DMS79 treated with DMSO at 0.1 percent for 48 hours (cell line): ENCODE measurements around the gene NELFB.
A peak's percentile ranks its signal among the peaks of the same experiment; 100 is the strongest.

ENCODE experiments used
- DNase-seq: peaks from one replicate; lab custom pipeline; 2025; lab: John Stamatoyannopoulos, UW

The NELFB gene

DNA sequence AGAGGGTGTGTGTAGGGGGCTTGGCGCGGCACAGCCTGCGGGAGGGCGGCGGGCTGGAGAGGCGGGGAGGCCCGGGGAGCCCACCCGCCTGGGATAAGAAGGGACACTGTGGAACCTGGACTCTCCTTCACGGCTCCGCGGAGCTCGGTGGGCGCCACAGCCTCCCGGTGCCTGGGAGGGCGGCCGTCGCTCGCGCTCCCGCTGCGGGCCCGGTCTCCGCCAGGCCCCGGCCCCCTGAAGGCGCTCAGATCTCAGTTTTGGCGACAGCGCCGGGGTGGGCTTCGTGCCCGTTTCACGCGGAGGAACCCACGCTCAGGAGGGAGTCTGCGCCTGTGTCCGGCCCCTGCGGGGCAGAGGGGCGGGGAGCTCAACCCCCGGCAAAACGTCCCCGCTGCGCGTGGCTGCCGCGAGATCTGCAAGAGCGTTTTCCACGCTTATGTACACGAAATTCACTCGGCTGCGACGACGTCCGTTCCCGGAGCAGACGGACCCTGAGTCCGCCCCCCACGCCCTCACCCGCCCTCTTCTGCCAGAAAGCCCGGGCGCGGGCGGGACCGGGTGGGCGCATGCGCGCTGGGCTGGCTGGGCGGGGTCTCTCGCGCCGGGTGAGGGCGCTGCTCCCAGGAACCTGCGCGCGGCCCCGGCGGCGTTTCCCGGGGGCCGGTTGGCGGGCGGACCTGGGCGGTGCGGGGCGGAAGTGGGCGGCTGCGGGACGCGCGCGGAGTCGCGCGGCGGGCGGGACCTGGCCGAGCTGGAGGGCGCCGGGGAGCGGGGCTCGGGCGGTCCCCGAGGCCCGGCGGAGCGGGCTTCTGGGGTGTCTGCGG, at the start of gene NELFB:
NELFB (plus strand) TSS at position 704 of the 824 bp plus-strand sequence.
- peak; percentile 69 for DNase-seq

GRCh38 chr9:137206602-137207001, 48.5 kb upstream of the NELFB start:
- no peak for DNase-seq

DNA sequence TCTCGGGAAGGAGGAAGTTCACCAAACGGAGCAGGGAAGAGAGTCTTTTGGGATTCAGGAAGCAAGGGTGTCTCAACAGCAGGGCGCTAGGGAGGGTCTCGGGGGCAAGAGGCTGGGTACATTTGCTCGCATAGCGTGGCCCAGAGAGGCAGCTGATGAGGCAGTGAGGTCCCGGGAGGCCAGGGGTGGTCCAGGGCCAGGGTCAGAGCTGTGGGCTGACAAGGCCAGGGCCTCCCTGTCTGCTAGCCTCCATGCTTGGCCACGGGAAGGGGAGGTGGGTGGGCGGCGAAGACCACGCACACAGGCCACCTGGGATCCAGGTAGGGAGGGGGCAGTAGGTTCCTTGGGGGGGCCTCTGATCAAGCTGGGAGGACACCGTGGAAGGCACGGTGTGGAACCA, 43.6 kb upstream of the NELFB start:
- DNase-seq = no peak

DNA sequence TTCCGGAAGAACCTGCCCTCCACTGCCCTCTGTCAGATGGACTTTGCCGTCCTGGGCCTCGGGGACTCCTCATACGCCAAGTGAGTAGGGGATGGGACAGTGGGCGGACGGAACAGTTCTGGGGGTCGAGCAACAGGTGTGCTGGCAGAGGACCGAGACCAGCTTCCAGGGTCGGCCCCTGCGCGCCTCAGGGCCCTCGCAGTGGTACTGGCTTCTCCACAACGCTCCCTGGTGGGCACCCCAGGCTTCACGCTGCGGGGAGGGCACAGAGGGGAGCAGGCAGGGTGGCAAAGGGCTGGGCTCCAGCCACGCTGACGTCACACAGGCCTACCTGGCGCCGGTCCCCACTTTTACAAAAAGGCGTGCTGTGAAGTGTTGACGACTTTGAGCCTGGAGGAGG, 42.6 kb upstream of the NELFB start:
- DNase-seq = no peak

- no peak for DNase-seq
These were observed 41.7 kb upstream of the NELFB start for GRCh38 chr9:137213160-137214060.

- DNase-seq = no peak
These were observed 40.5 kb upstream of the NELFB start for GRCh38 chr9:137214620-137215019.

DNA sequence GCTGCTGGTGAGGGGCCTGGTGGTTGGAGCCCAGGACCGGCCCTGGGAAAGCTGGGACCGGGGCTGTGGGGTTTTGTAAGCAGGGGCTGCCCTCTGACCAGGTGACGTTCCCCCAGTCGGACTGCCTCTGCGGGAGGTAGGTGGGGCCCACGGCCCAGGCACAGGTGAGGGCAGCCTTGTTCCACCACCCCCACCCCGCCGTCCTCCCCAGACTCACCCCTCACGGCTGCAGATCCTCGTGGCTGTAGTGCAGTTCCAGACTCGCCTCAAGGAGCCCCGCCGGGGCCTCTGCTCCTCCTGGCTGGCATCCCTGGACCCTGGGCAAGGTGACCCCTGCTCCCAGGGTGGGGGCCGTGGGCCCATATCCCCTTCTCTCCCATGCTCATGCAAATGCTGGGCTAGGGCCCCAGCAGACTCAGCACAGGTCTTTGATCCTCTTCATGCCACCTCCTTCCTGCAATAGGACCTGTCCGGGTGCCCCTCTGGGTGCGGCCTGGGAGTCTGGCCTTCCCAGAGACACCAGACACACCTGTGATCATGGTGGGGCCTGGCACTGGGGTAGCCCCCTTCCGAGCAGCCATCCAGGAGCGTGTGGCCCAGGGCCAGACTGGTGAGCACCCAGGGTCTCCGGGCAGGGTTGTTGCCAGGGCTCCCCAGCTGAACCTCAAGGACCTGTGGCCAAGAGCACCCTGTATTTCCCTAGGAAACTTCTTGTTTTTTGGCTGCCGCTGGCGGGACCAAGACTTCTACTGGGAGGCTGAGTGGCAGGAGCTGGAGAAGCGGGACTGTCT, 39.7 kb upstream of the NELFB start:
- no peak for DNase-seq

DNA sequence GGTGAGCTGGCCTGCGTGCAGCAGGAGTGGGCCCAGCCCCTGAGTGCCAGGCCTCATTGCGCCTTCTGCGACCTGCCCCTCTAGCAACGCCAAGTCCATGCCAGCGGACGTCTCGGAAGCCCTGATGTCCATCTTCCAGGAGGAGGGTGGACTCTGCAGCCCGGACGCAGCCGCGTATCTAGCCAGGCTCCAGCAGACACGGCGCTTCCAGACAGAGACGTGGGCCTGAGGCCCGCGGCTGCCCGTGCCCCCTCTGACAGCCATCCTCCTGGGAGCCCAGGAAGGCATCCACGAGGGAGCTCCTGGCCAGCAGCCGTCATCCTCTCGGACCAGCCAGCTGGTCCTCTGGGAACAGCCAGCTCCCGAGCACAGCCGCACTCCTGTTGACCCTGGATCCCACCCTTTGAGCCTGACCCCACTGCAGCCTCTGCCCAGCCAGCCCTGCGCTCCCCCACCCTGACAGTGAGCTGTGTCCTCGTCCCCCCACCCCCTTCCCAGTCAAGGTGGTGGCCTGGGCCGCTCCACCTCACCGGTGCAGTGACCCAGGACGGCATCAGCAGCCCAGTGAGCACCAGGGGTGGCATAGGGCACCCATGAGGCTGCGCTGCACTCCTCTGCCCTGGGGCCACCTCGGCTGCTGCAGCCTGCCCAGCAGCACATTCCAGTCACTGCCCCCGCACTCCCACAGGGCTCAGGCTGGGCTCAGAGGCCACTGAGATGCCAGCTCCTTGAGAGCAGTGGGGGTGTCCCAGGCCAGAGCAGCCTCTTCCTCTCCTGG, 38.8 kb upstream of the NELFB start:
- DNase-seq = no peak

DNA sequence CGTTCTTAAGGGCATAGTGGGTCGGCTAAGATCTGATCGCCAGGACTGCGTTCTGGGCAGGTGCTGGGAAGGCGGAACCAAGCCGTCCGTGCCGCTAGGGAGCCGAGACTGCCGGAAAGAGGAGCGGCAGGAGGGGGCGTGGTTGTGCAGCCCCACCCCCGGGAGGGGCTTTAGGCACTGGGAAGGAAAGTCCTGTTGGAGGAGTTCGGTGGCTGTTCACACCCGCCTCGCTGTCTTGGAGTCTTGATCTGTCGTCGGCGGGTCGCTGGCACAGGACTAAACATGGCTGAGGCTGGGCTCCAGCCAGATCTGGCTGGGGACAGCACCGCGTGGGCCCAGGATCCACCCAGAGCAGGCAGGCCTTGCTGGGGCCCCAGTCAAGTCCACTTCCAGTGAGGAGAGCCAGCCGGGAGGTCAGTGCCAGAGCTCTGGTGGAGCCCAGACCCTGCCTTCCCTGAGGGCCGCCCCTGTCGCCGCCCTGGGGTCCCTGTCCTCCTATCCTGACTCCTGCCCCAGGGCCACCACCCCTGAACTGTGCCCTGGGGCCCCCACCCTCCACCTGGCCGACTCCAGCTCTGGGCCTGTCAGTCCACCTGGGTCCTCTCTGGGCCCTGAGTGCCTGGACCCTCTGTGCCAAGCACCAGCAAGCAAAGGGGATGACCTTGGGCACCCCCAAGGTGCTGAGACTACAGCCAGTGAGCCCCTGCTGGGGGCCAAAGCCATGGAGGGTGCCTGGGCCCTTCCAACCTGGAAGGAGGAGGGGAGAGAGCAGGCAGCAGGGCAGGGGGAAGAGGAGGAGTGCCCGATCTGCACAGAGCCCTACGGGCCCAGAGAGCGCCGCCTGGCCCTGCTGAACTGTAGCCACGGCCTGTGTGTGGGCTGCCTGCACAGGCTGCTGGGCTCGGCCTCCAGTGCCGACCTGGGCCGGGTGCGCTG, 37.6 kb upstream of the NELFB start:
- no peak for DNase-seq

- DNase-seq = no peak
These were observed 36.8 kb upstream of the NELFB start for GRCh38 chr9:137218212-137218753.

GRCh38 chr9:137218754-137219271, 36.3 kb upstream of the NELFB start:
- DNase-seq = no peak

- DNase-seq = no peak
These were observed 35.3 kb upstream of the NELFB start for GRCh38 chr9:137219757-137220316.

DNA sequence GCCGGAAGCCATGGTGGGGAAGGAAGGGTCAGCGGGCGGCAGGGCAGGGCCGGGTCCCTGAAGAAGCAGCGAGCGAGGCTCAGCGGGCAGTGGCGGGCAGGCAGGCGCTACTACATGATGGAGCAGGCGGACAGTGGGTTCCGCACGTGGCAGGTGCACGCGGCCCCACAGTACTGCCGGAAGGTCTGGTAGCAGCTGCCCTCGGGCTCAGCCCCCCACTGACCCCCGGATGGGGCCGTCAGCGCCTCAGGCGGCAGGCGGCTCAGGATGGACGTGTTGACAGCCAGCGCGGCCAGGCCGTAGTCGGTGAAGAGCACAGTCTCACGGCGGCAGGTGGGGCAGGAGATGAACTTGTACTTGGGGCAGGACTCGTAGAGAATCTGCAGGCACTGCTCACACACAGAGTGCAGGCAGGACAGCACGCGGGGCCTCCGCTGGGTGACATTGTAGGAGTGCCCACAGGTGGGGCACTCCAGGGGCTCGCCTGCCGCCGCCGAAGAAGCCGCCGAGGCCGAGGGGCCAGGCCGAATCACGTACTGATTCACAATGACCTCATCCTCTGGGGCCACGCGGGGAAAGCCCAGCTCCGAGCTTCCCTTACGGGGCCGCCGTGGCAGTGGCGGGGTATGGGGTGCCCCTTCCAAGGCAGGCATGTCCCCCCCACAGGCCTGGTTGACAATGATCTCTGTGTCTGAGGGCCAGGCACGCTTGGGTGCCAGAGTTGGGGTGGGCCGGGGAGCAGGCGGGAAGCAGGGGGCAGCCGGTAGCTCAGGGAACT, 34.6 kb upstream of the NELFB start:
- no peak for DNase-seq

- no peak for DNase-seq
These were observed 34.0 kb upstream of the NELFB start for GRCh38 chr9:137221095-137221505.

DNA sequence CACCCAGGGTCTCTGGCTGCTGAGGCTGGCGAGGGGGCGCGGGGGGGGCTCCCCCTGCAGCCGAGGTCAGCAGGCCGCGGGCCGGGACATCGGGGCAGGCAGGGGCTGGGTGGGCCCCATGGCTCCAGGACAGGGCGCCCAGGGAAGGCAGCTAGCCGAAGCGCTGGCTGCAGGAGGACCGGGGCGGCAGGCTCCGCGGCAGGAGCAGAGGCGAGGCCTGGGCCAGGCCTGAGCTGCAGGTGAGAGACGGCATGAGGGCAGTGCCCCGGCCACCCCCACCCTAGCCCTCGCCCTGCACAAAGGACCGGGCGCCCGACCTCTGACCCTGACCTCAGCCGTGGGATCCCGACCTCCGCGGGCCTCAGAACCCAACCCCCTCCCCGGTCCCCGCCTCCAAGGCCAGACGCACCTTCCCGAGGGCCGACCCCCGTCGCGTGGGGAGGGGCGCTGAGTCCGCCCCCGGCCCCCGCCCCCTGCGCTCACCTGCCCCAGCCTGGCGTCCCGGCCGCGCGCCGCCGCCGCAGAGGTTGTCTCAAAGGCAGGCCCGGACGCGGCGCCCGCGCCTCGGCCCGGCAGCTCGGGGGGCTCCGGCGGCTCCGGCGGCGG, 33.5 kb upstream of the NELFB start:
- DNase-seq = peak; percentile 10

DNA sequence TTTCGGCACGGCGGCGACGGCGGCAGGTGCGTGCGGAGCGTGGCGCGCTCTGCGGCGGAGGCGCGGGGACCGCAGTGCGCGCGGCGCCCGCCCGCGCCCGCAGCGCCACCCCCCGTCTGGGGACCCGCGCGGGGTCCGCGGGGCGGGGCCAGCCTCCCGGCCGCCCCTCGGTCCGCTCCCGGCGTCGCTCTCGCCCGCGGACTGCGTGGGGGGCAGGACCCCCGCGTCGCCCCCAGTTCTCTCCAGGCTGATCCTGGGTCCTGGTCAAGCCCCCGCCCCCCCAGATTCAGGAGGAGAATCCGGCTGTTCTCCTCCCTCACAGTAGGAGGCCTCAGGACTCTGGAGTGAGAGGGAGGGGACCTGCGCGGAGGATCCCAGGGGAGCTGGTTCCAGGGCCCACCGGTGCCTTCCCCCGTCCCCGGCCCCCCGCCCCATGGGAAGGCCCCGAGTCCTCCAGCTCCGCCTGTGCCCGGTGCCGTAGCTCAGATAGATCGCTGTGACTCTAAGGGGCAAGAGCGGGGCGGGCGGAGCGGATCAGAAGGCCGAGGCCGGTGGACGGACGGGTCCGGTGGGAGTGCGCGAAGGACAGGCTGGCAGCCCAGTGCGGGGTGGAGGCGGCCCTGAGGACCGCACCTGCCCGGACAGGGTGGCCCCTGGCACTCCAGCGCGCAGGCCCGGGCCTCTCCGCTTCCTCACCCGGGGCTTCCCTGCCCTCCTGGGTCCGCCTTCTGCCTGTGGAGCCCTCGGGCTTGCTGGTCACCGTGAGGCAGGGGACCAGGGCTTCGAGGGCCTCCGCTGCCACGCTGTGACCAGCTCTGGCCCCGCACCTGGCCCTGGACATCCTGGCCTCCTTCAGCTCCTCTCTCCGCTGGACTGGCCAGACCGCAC, 32.7 kb upstream of the NELFB start, which contains the start of gene RNF208:
RNF208 (minus strand) TSS at position 51 of the 888 bp plus-strand sequence. CDS start 1,028 bp downstream, outside the sequence.
- DNase-seq = no peak
